Adrenal gland (tissue), 5 donors: ENCODE measurements around the gene CSPG4.
"Not testable (repeated sequence)": the region's sequence is repeated elsewhere in the genome, so short reads cannot be mapped to it uniquely, and the experiment has no call there.

Experiments
- POLR2A ChIP-seq, 2 donors: fragments of 450-650 bp; IDR thresholded peaks; one replicate each; pipeline ENCODE4 v1.6.1; 2017; ENCODE audit warnings: antibody characterized with exemption in 2 of 2, mild to moderate bottlenecking in 2 of 2, moderate library complexity in 1 of 2
- TF ChIP-seq, protein P1 (sequence below), 6 experiments: fragments of 450-650 bp in 4 of 6; fragments of 200-600 bp in 2 of 6; sonication (generic) in 1 of 6; IDR thresholded peaks; 1 replicate in 5 of 6; 2 replicates in 1 of 6; pipeline versions ENCODE4 v1.5.1 to v1.8.0; 2016 to 2021; ENCODE audit warnings: antibody characterized with exemption in 6 of 6, mild to moderate bottlenecking in 2 of 6, moderate library complexity in 1 of 6
- donor health status: DM: no; HTN: no; CAD: no.

- TF ChIP-seq, protein P1, sequence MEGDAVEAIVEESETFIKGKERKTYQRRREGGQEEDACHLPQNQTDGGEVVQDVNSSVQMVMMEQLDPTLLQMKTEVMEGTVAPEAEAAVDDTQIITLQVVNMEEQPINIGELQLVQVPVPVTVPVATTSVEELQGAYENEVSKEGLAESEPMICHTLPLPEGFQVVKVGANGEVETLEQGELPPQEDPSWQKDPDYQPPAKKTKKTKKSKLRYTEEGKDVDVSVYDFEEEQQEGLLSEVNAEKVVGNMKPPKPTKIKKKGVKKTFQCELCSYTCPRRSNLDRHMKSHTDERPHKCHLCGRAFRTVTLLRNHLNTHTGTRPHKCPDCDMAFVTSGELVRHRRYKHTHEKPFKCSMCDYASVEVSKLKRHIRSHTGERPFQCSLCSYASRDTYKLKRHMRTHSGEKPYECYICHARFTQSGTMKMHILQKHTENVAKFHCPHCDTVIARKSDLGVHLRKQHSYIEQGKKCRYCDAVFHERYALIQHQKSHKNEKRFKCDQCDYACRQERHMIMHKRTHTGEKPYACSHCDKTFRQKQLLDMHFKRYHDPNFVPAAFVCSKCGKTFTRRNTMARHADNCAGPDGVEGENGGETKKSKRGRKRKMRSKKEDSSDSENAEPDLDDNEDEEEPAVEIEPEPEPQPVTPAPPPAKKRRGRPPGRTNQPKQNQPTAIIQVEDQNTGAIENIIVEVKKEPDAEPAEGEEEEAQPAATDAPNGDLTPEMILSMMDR (IDR thresholded peaks at IDR 0.05) = not testable (repeated sequence)
- TF ChIP-seq POLR2A (IDR thresholded peaks at IDR 0.05) = not testable (repeated sequence)
Observed at GRCh38 chr15:75701071-75702003, 11.3 kb downstream of the CSPG4 start.
